ENCODE measurements around the gene SLC22A1. TPM values are rescaled to one million over a fixed set of nuclear protein-coding genes. Genes with fewer than 3 reads are reported as not detected.
A peak's percentile ranks its signal among the peaks of the same experiment; 100 is the strongest.

Gene SLC22A1
- total and polyA plus RNA-seq, 2 of the 13 experiments (the other 11 are each of a cell fraction or from before 2014, with no cell fraction given): 0.80 to 0.87 TPM

- TF ChIP-seq FUBP1 (CRISPR knock-in tag; IDR thresholded peaks at IDR 0.05; ENCODE audit: borderline replicate concordance) (no peak), ZNF30 (CRISPR knock-in tag; IDR thresholded peaks at IDR 0.05) (no peak), KDM5B (CRISPR knock-in tag; IDR thresholded peaks at IDR 0.05; ENCODE audit: borderline replicate concordance) (peak; percentile 56; the same call in 1 of the 2 replicates), ATF7 (IDR thresholded peaks at IDR 0.05) (no peak), ATF7 (CRISPR knock-in tag; IDR thresholded peaks at IDR 0.05) (0 out of 2 replicates have a peak, but pooled peaks have one; percentile 16), PHF20 (CRISPR knock-in tag; IDR thresholded peaks at IDR 0.05) (0 out of 2 replicates have a peak, but pooled peaks have one; percentile 28), NR2C2 (CRISPR knock-in tag; IDR thresholded peaks at IDR 0.05; ENCODE audit: borderline replicate concordance) (no peak), ZNF772 (CRISPR knock-in tag; IDR thresholded peaks at IDR 0.05) (no peak)
Measured at GRCh38 chr6:160135907-160136655, 14.5 kb downstream of the SLC22A1 start (continued).

Measured in HepG2 (cell line).